Gastrocnemius medialis (tissue), 4 donors: ENCODE results near the gene KRT3. TPM values are rescaled to one million over a fixed set of nuclear protein-coding genes. Genes with fewer than 3 reads are reported as not detected.

Source experiments
- ATAC-seq, 2 donors: fragments of 150-250 bp; one replicate each; pipeline ENCODE4 v1.9.1; 2016
- DNase-seq, 2 donors: peaks; one replicate each; pipeline ENCODE4 v3.0.0-alpha.2; 2019
- H3K27ac ChIP-seq, 4 donors: fragments of 200-600 bp; sonication (generic); 1 replicate in 1 of 4; 2 replicates in 3 of 4; pipeline ENCODE4 v1.5.1; 2016 to 2018; ENCODE audit warnings: mild to moderate bottlenecking in 2 of 4, moderate library complexity in 1 of 4
- H3K27me3 ChIP-seq, 3 donors: fragments of 200-600 bp; sonication (generic) in 2 of 3; 1 replicate in 1 of 3; 2 replicates in 2 of 3; pipeline versions ENCODE4 v1.5.1 to v1.6.0; 2016 to 2019; ENCODE audit warnings: mild to moderate bottlenecking in 1 of 3, moderate library complexity in 1 of 3
- H3K36me3 ChIP-seq, 2 donors: fragments of 200-600 bp; sonication (generic) in 1 of 2; one replicate each; pipeline ENCODE4 v1.5.1; 2017 to 2018
- H3K4me1 ChIP-seq, 2 donors: fragments of 200-600 bp; sonication (generic) in 1 of 2; one replicate each; pipeline ENCODE4 v1.5.1; 2016 to 2017; ENCODE audit warnings: mild to moderate bottlenecking in 2 of 2
- H3K4me3 ChIP-seq, 4 donors: fragments of 200-600 bp; sonication (generic) in 3 of 4; 1 replicate in 1 of 4; 2 replicates in 3 of 4; pipeline ENCODE4 v1.5.1; 2016 to 2019; ENCODE audit warnings: mild to moderate bottlenecking in 2 of 4
- H3K9me3 ChIP-seq, 3 donors: fragments of 200-600 bp; sonication (generic) in 2 of 3; 1 replicate in 1 of 3; 2 replicates in 2 of 3; pipeline ENCODE4 v1.5.1; 2016 to 2019
- CTCF ChIP-seq, 5 experiments: fragments of 450-650 bp in 3 of 5; fragments of 200-600 bp in 2 of 5; sonication (generic) in 2 of 5; IDR thresholded peaks in 4 of 5; conservative IDR thresholded peaks in 1 of 5; 1 replicate in 4 of 5; 2 replicates in 1 of 5; pipeline ENCODE4 v1.5.1; 2016 to 2019; ENCODE audit warnings: antibody characterized with exemption in 5 of 5, mild to moderate bottlenecking in 3 of 5, moderate library complexity in 3 of 5
- POLR2A ChIP-seq, 2 donors: fragments of 450-650 bp; IDR thresholded peaks; one replicate each; pipeline ENCODE4 v1.6.1; 2017; ENCODE audit warnings: antibody characterized with exemption in 2 of 2, mild to moderate bottlenecking in 2 of 2, moderate library complexity in 2 of 2
- in situ Hi-C, 4 donors: fragments of 200-750 bp; cut with MboI; loops; one replicate each; pipeline versions ENCODE4 v1.15.0 to v1.8.0; 2017; ENCODE audit warnings: low sequenced_read_pairs in 4 of 4
- intact Hi-C: fragments of 100-400 bp; cut with DNase I; formaldehyde crosslinking; loops from one replicate; pipeline ENCODE4 v1.15.1; 2023; ENCODE audit warnings: low total_unique reads
- total RNA-seq, 4 donors: library from RNA; depleted of rRNA; stranded (reverse); fragments of >200 nt; gene quantifications; one replicate each; pipeline versions ENCODE4 v1.1.0 to v1.2.3, GENCODE V29; 2016

KRT3 gene
- total RNA-seq, 4 donors from 2014 or later = not detected

GRCh38 chr12:52824741-52825410 is 29.0 kb upstream of the KRT3 start:
- Histone ChIP-seq H3K4me1 (no peaks in the 10 kb centered on the region), H3K27ac (no peak overlapping the region), H3K4me3 (no peak overlapping the region), H3K27me3 (peaks cover 0 to 6% (median 2%) of the 10 kb centered on the region in 3 donors), H3K9me3 (no peaks in the 10 kb centered on the region), H3K36me3 (no peaks in the 10 kb centered on the region)
- DNase-seq (no peak), ATAC-seq (no peak)
- in situ Hi-C loops = no loop called here
- intact Hi-C loops = no loop called here
- no peak for TF ChIP-seq CTCF (IDR thresholded peaks at IDR 0.05 in 4 of 5, conservative IDR thresholded peaks at IDR 0.05 in 1 of 5)
- no peak for TF ChIP-seq POLR2A (IDR thresholded peaks at IDR 0.05)

DNA sequence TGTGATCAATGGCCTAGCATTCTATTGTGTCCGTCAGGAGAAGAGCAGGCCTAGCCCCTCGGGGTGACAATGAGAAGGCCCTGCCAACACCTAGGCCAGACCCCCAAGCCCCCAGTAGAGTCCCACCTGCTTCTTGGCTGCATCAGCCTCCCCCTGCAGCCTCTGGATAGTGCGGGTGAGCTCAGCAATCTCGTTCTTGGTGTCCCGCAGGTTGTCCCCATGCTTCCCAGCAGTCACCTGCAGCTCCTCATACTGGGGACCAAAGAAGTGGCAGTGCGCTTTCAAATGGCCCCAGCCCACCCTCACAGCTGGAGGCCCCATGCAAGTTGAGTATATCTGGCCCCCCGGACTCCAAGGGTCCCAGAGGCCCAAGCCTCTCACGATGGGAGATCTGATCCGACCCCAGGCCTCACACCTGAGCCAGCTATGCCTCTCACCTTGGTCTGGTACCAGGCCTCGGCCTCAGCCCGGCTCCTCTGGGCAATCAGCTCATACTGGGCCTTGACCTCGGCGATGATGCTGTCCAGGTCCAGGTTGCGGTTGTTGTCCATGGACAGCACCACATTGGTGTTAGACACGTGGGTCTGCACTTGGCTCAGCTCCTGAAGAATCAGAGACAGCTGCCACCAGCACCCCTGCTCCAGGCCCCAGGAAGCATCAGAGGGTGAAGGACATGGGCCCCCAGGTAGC is 28.0 kb upstream of the KRT3 start:
- Histone ChIP-seq H3K4me1 (no peaks in the 10 kb centered on the region), H3K27ac (no peak overlapping the region), H3K27me3 (peaks cover 0 to 9% (median 6%) of the 10 kb centered on the region in 3 donors), H3K9me3 (no peaks in the 10 kb centered on the region), H3K36me3 (no peaks in the 10 kb centered on the region), H3K4me3 (no peak overlapping the region)
- ATAC-seq = no peak
- no peak for DNase-seq
- TF ChIP-seq POLR2A (IDR thresholded peaks at IDR 0.05) = no peak
- no peak for TF ChIP-seq CTCF (IDR thresholded peaks at IDR 0.05 in 4 of 5, conservative IDR thresholded peaks at IDR 0.05 in 1 of 5)
- intact Hi-C loops = no loop called here
- in situ Hi-C loops = no loop called here

- intact Hi-C loops (no loop called here), in situ Hi-C loops (no loop called here)
- Histone ChIP-seq H3K36me3 (no peaks in the 10 kb centered on the region), H3K27me3 (peaks cover 0 to 13% (median 6%) of the 10 kb centered on the region in 3 donors), H3K4me1 (no peaks in the 10 kb centered on the region), H3K27ac (no peak overlapping the region), H3K9me3 (no peaks in the 10 kb centered on the region), H3K4me3 (no peak overlapping the region)
- TF ChIP-seq POLR2A (IDR thresholded peaks at IDR 0.05) (no peak), CTCF (IDR thresholded peaks at IDR 0.05 in 4 of 5, conservative IDR thresholded peaks at IDR 0.05 in 1 of 5) (no peak)
- no peak for ATAC-seq
- no peak for DNase-seq
Observed at GRCh38 chr12:52822771-52823510, 27.0 kb upstream of the KRT3 start.

DNA sequence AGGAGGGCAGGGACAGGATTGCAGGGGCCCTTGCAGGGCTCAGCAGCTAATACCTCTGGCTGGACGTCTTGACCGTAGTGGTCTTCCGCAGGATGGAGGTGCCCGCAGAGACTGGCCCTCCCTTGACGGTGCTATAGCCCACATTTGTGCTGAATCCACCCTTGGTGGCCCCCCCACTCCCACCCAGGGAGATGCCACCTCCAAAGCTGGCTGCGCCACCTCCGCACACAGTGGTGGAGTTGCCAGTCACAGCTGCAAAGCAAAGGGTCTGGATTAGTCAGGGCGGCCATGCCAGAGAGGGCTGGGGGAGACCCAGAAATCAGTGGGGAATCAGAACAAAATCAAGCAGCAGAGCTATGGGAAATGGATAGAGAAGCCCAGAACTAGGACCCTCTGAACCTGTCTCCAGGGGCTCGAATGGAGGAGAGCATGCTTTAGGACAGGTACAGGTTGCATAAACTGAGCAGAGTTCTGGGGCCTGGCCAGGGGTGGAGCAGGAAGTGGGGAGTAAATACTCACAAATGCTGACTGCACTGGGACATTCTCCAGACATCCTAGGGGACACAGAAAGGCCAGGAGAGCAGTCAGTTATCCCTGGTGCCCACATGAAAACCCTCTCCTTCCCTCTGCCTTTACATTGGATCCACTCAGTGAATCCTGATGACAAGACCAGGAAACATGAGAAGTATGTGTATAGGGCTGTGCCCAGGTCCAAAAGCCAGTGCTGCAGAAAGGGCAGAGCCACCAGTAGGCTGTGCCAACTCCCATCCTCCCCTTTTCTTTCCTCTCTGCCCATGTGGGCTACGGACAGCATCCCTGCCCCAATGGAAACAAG is 26.1 kb upstream of the KRT3 start:
- no peak for ATAC-seq
- Histone ChIP-seq H3K27ac (no peak overlapping the region), H3K27me3 (peaks cover 0 to 21% (median 6%) of the 10 kb centered on the region in 3 donors), H3K9me3 (no peaks in the 10 kb centered on the region), H3K4me3 (no peak overlapping the region), H3K4me1 (no peaks in the 10 kb centered on the region), H3K36me3 (no peaks in the 10 kb centered on the region)
- in situ Hi-C loops = no loop called here
- no peak for DNase-seq
- intact Hi-C loops = no loop called here
- TF ChIP-seq CTCF (IDR thresholded peaks at IDR 0.05 in 4 of 5, conservative IDR thresholded peaks at IDR 0.05 in 1 of 5) = no peak
